Measurements from ENCODE around the gene GPRIN3.

GPRIN3 gene

GRCh38 chr4:89253311-89253710 is 54.3 kb downstream of the GPRIN3 start:
- no peak for DNase-seq

GRCh38 chr4:89251396-89251795 is 56.2 kb downstream of the GPRIN3 start:
- no peak for DNase-seq

GRCh38 chr4:89249716-89250361 is 57.8 kb downstream of the GPRIN3 start:
- no peak for DNase-seq

GRCh38 chr4:89249313-89249712 is 58.3 kb downstream of the GPRIN3 start:
- DNase-seq = no peak

GRCh38 chr4:89248879-89249281 is 58.7 kb downstream of the GPRIN3 start:
- DNase-seq = no peak

- DNase-seq = no peak
Measured at GRCh38 chr4:89247951-89248350, 59.6 kb downstream of the GPRIN3 start.

- no peak for DNase-seq
Measured at GRCh38 chr4:89245459-89245858, 62.1 kb downstream of the GPRIN3 start.

- DNase-seq = no peak
Measured at GRCh38 chr4:89243733-89244252, 63.8 kb downstream of the GPRIN3 start.

- DNase-seq = no peak
Measured at GRCh38 chr4:89242864-89243732, 64.5 kb downstream of the GPRIN3 start.

GRCh38 chr4:89242216-89242615 is 65.4 kb downstream of the GPRIN3 start:
- no peak for DNase-seq

GRCh38 chr4:89230271-89230670 is 77.3 kb downstream of the GPRIN3 start:
- DNase-seq = no peak

- DNase-seq = peak; percentile 64
Measured at GRCh38 chr4:89226665-89227574, 80.7 kb downstream of the GPRIN3 start.

GRCh38 chr4:89222170-89222569 is 85.4 kb downstream of the GPRIN3 start:
- DNase-seq = no peak

GRCh38 chr4:89221167-89221867 is 86.3 kb downstream of the GPRIN3 start:
- no peak for DNase-seq

GRCh38 chr4:89218587-89218986 is 89.0 kb downstream of the GPRIN3 start:
- DNase-seq = no peak

- DNase-seq = no peak
Measured at GRCh38 chr4:89217604-89218003, 90.0 kb downstream of the GPRIN3 start.

GRCh38 chr4:89216866-89217265 is 90.7 kb downstream of the GPRIN3 start:
- no peak for DNase-seq

GRCh38 chr4:89216422-89216821 is 91.2 kb downstream of the GPRIN3 start:
- DNase-seq = no peak

- DNase-seq = no peak
Measured at GRCh38 chr4:89215736-89216135, 91.9 kb downstream of the GPRIN3 start.

- no peak for DNase-seq
Measured at GRCh38 chr4:89214308-89214707, 93.3 kb downstream of the GPRIN3 start.

- no peak for DNase-seq
Measured at GRCh38 chr4:89213382-89213701, 94.3 kb downstream of the GPRIN3 start.

- no peak for DNase-seq
Measured at GRCh38 chr4:89212666-89213381, 94.8 kb downstream of the GPRIN3 start.

Measured in GDM1 (cell line).